Activated T-helper 1 cell treated with anti-CD3 and anti-CD28 coated beads, Interleukin-12 subunit alpha, Interleukin-12 subunit beta, Interleukin-2, Interleukin-4 antibody, amounts not matched to agents 30 ng/mL and 10 ng/mL and 1 ng/mL, durations not matched to agents 14 hours and 24 hours and 36 hours (primary cell): ENCODE measurements around the gene PCDH15. TPM values are rescaled to one million over a fixed set of nuclear protein-coding genes. Genes with fewer than 3 reads are reported as not detected.
"Not testable (repeated sequence)": the region's sequence is repeated elsewhere in the genome, so short reads cannot be mapped to it uniquely, and the experiment has no call there.

Experiments
- DNase-seq: peaks from one replicate; pipeline ENCODE4 v3.0.0; 2021; ENCODE audit warnings: low spot score
- H3K27ac Mint-ChIP-seq: one replicate; pipeline ENCODE4 v1.8.0; 2021; ENCODE audit warnings: mild to moderate bottlenecking, mixed read lengths
- H3K27me3 Mint-ChIP-seq: one replicate; pipeline ENCODE4 v1.8.0; 2022; ENCODE audit warnings: mild to moderate bottlenecking, moderate library complexity, mixed read lengths; ENCODE audit not compliant: insufficient read depth
- H3K36me3 Mint-ChIP-seq: one replicate; pipeline ENCODE4 v1.8.0; 2021; ENCODE audit warnings: low read depth, mixed read lengths
- H3K4me1 Mint-ChIP-seq: one replicate; pipeline ENCODE4 v1.8.0; 2021; ENCODE audit warnings: low read depth, mixed read lengths
- H3K4me3 Mint-ChIP-seq: one replicate; pipeline ENCODE4 v1.8.0; 2021; ENCODE audit warnings: mild to moderate bottlenecking, moderate library complexity, mixed read lengths
- H3K9me3 Mint-ChIP-seq: one replicate; pipeline ENCODE4 v1.8.0; 2021; ENCODE audit warnings: mixed read lengths
- intact Hi-C: fragments of 100-400 bp; cut with micrococcal nuclease; formaldehyde crosslinking; loops from one replicate; pipeline ENCODE4 v1.15.1; 2024
- total RNA-seq: library from RNA; stranded (reverse); gene quantifications from 2 replicates; pipeline ENCODE4 v1.2.3, GENCODE V29; 2022

PCDH15 gene
- total RNA-seq, 1 donor from 2014 or later: not detected

GRCh38 chr10:53952698-53953630 is 848.1 kb downstream of the PCDH15 start:
- no peaks in the 10 kb centered on the region for H3K36me3 Mint-ChIP-seq
- H3K4me1 Mint-ChIP-seq: no peaks in the 10 kb centered on the region
- H3K9me3 Mint-ChIP-seq: peaks cover 6% of the 10 kb centered on the region
- no peak for DNase-seq
- no peaks in the 10 kb centered on the region for H3K27me3 Mint-ChIP-seq
- H3K27ac Mint-ChIP-seq: no peak overlapping the region
- intact Hi-C loops: no loop called here
- no peak overlapping the region for H3K4me3 Mint-ChIP-seq

GRCh38 chr10:53939654-53940053 is 861.4 kb downstream of the PCDH15 start:
- no peak overlapping the region for H3K4me3 Mint-ChIP-seq
- no peaks in the 10 kb centered on the region for H3K27me3 Mint-ChIP-seq
- H3K36me3 Mint-ChIP-seq: no peaks in the 10 kb centered on the region
- peaks cover 10% of the 10 kb centered on the region for H3K9me3 Mint-ChIP-seq
- DNase-seq: no peak
- H3K4me1 Mint-ChIP-seq: no peaks in the 10 kb centered on the region
- intact Hi-C loops: no loop called here
- H3K27ac Mint-ChIP-seq: no peak overlapping the region

GRCh38 chr10:53930648-53931047 is 870.4 kb downstream of the PCDH15 start:
- Mint-ChIP-seq H3K27me3 (no peaks in the 10 kb centered on the region), H3K9me3 (peaks cover 17% of the 10 kb centered on the region)

GRCh38 chr10:53924051-53924700 is 876.9 kb downstream of the PCDH15 start:
- H3K36me3 Mint-ChIP-seq, H3K27me3 Mint-ChIP-seq, DNase-seq, intact Hi-C loops, H3K4me3 Mint-ChIP-seq, H3K27ac Mint-ChIP-seq, H3K4me1 Mint-ChIP-seq: not testable (repeated sequence)
- H3K9me3 Mint-ChIP-seq: peaks cover 15% of the 10 kb centered on the region

More at GRCh38 chr10:53930648-53931047, 870.4 kb downstream of the PCDH15 start:
- no peak for DNase-seq
- H3K4me3 Mint-ChIP-seq: no peak overlapping the region
- intact Hi-C loops: no loop called here
- no peak overlapping the region for H3K27ac Mint-ChIP-seq
- no peaks in the 10 kb centered on the region for H3K36me3 Mint-ChIP-seq
- H3K4me1 Mint-ChIP-seq: no peaks in the 10 kb centered on the region

GRCh38 chr10:53918755-53919154 is 882.3 kb downstream of the PCDH15 start:
- H3K27ac Mint-ChIP-seq: no peak overlapping the region
- DNase-seq: no peak
- H3K4me1 Mint-ChIP-seq: no peaks in the 10 kb centered on the region
- H3K9me3 Mint-ChIP-seq: peaks cover 3% of the 10 kb centered on the region
- intact Hi-C loops: no loop called here
- H3K27me3 Mint-ChIP-seq: no peaks in the 10 kb centered on the region
- no peaks in the 10 kb centered on the region for H3K36me3 Mint-ChIP-seq
- no peak overlapping the region for H3K4me3 Mint-ChIP-seq

- Mint-ChIP-seq H3K9me3 (peaks cover 9% of the 10 kb centered on the region), H3K4me1 (no peaks in the 10 kb centered on the region)
Observed at GRCh38 chr10:53909791-53910190, 891.2 kb downstream of the PCDH15 start.

GRCh38 chr10:53904506-53905241 is 896.4 kb downstream of the PCDH15 start:
- DNase-seq: no peak
- intact Hi-C loops: no loop called here
- no peak overlapping the region for H3K4me3 Mint-ChIP-seq
- H3K9me3 Mint-ChIP-seq: no peaks in the 10 kb centered on the region
- no peak overlapping the region for H3K27ac Mint-ChIP-seq
- H3K27me3 Mint-ChIP-seq: no peaks in the 10 kb centered on the region
- no peaks in the 10 kb centered on the region for H3K36me3 Mint-ChIP-seq
- no peaks in the 10 kb centered on the region for H3K4me1 Mint-ChIP-seq

More at GRCh38 chr10:53909791-53910190, 891.2 kb downstream of the PCDH15 start:
- H3K36me3 Mint-ChIP-seq: no peaks in the 10 kb centered on the region
- no peak for DNase-seq
- H3K27ac Mint-ChIP-seq: no peak overlapping the region
- intact Hi-C loops: no loop called here
- no peaks in the 10 kb centered on the region for H3K27me3 Mint-ChIP-seq
- no peak overlapping the region for H3K4me3 Mint-ChIP-seq

GRCh38 chr10:53903756-53904155 is 897.3 kb downstream of the PCDH15 start:
- H3K4me1 Mint-ChIP-seq: no peaks in the 10 kb centered on the region
- H3K27me3 Mint-ChIP-seq: no peaks in the 10 kb centered on the region
- H3K4me3 Mint-ChIP-seq: no peak overlapping the region
- no peak for DNase-seq
- intact Hi-C loops: no loop called here
- H3K27ac Mint-ChIP-seq: no peak overlapping the region
- H3K36me3 Mint-ChIP-seq: no peaks in the 10 kb centered on the region
- no peaks in the 10 kb centered on the region for H3K9me3 Mint-ChIP-seq

GRCh38 chr10:53899463-53900160 is 901.4 kb downstream of the PCDH15 start:
- no peak for DNase-seq
- Mint-ChIP-seq H3K4me1 (no peaks in the 10 kb centered on the region), H3K27ac (no peak overlapping the region), H3K4me3 (no peak overlapping the region), H3K36me3 (no peaks in the 10 kb centered on the region), H3K9me3 (no peaks in the 10 kb centered on the region), H3K27me3 (no peaks in the 10 kb centered on the region)
- intact Hi-C loops: no loop called here

- no peak for DNase-seq
- Mint-ChIP-seq H3K4me1 (no peaks in the 10 kb centered on the region), H3K27me3 (no peaks in the 10 kb centered on the region), H3K27ac (no peak overlapping the region), H3K9me3 (no peaks in the 10 kb centered on the region), H3K4me3 (no peak overlapping the region), H3K36me3 (no peaks in the 10 kb centered on the region)
- intact Hi-C loops: no loop called here
Observed at GRCh38 chr10:53898532-53898931, 902.5 kb downstream of the PCDH15 start.

GRCh38 chr10:53894145-53894544 is 906.9 kb downstream of the PCDH15 start:
- intact Hi-C loops: no loop called here
- Mint-ChIP-seq H3K4me3 (no peak overlapping the region), H3K27me3 (no peaks in the 10 kb centered on the region), H3K9me3 (peaks cover 4% of the 10 kb centered on the region), H3K4me1 (no peaks in the 10 kb centered on the region), H3K36me3 (no peaks in the 10 kb centered on the region), H3K27ac (no peak overlapping the region)
- DNase-seq: no peak

GRCh38 chr10:53893061-53893460 is 908.0 kb downstream of the PCDH15 start:
- Mint-ChIP-seq H3K27me3 (no peaks in the 10 kb centered on the region), H3K9me3 (peaks cover 4% of the 10 kb centered on the region), H3K36me3 (no peaks in the 10 kb centered on the region), H3K4me3 (no peak overlapping the region), H3K4me1 (no peaks in the 10 kb centered on the region), H3K27ac (no peak overlapping the region)
- DNase-seq: no peak
- intact Hi-C loops: no loop called here
